Smooth muscle cell (in vitro differentiated cells): ENCODE measurements around the gene PIMREG. TPM values are rescaled to one million over a fixed set of nuclear protein-coding genes. Genes with fewer than 3 reads are reported as not detected.

Source experiments
- DNase-seq: peaks from one replicate; lab custom pipeline; 2025; ENCODE audit not compliant: unreplicated experiment; lab: John Stamatoyannopoulos, UW
- H2AFZ ChIP-seq: fragments of 200-600 bp; sonication (generic); 2 replicates; pipeline ENCODE4 v1.6.0; 2016; ENCODE audit warnings: antibody characterized with exemption, low read depth, mild to moderate bottlenecking
- H3F3A ChIP-seq: fragments of 200-600 bp; sonication (generic); 2 replicates; pipeline ENCODE4 v1.6.0; 2017; ENCODE audit warnings: antibody characterized with exemption, low read depth
- H3K27ac ChIP-seq: fragments of 200-600 bp; sonication (generic); 2 replicates; pipeline ENCODE4 v1.5.1; 2016; ENCODE audit warnings: low read depth, mild to moderate bottlenecking
- H3K27me3 ChIP-seq: fragments of 200-600 bp; sonication (generic); 2 replicates; pipeline ENCODE4 v1.6.1; 2016; ENCODE audit warnings: low read depth, mild to moderate bottlenecking
- H3K36me3 ChIP-seq: fragments of 200-600 bp; sonication (generic); 2 replicates; pipeline ENCODE4 v1.5.1; 2016; ENCODE audit warnings: low read depth
- H3K4me1 ChIP-seq: fragments of 200-600 bp; sonication (generic); 2 replicates; pipeline ENCODE4 v1.5.1; 2016; ENCODE audit warnings: low read depth
- H3K4me2 ChIP-seq: fragments of 200-600 bp; sonication (generic); 2 replicates; pipeline ENCODE4 v1.6.0; 2016; ENCODE audit warnings: mild to moderate bottlenecking
- H3K4me3 ChIP-seq: fragments of 200-600 bp; sonication (generic); 2 replicates; pipeline ENCODE4 v1.5.1; 2016; ENCODE audit warnings: mild to moderate bottlenecking
- H3K79me2 ChIP-seq: fragments of 200-600 bp; sonication (generic); 2 replicates; pipeline ENCODE4 v1.6.0; 2016; ENCODE audit warnings: low read depth, mild to moderate bottlenecking
- H3K9ac ChIP-seq: fragments of 200-600 bp; sonication (generic); 2 replicates; pipeline ENCODE4 v1.6.0; 2016; ENCODE audit warnings: low read depth
- H3K9me3 ChIP-seq: fragments of 200-600 bp; sonication (generic); replicated peaks from 2 replicates; pipeline ENCODE4 v1.5.1; 2016; ENCODE audit warnings: low read depth
- H4K20me1 ChIP-seq: fragments of 200-600 bp; sonication (generic); 2 replicates; pipeline ENCODE4 v1.6.0; 2016; ENCODE audit warnings: low read depth
- CTCF ChIP-seq: fragments of 200-600 bp; sonication (generic); IDR thresholded peaks from 2 replicates; pipeline ENCODE4 v1.5.1; 2017; ENCODE audit warnings: borderline replicate concordance, mild to moderate bottlenecking, antibody characterized with exemption; ENCODE audit not compliant: insufficient read depth, poor library complexity, severe bottlenecking
- WGBS: methylation state at CpG from one replicate; pipeline ENCODE4 v1.1.7; 2016; ENCODE audit warnings: low lambda C conversion rate; 5-methylcytosine and 5-hydroxymethylcytosine counted together
- polyA plus RNA-seq: library from polyadenylated mRNA; unstranded; fragments of >200 nt; fragmentation: Nextera tagmentation; extraction: Ambion mirVana; gene quantifications from 2 replicates; pipeline ENCODE4 v1.2.1, GENCODE V29; 2016
- total RNA-seq: library from RNA; depleted of rRNA; stranded (reverse); fragments of >200 nt; gene quantifications from 2 replicates; pipeline ENCODE4 v1.2.3, GENCODE V29; 2014

Gene PIMREG
- total and polyA plus RNA-seq, 2 experiments from 2014 or later: 3.5 to 11.7 TPM

- Histone ChIP-seq H3K36me3 (no peaks in the 10 kb centered on the region), H3F3A (peaks cover 9% of the 10 kb centered on the region), H3K4me3 (no peak overlapping the region), H3K9ac (no peak overlapping the region), H3K9me3 (no peaks in the 10 kb centered on the region), H3K27ac (no peak overlapping the region), H3K79me2 (no peaks in the 10 kb centered on the region), H3K4me2 (peak overlapping the region; percentile 99), H3K27me3 (no peaks in the 10 kb centered on the region), H4K20me1 (no peaks in the 10 kb centered on the region), H3K4me1 (peaks cover 23% of the 10 kb centered on the region), H2AFZ (no peak overlapping the region)
- TF ChIP-seq CTCF: no peak
- 66% methylated on average over 6 of the region's 6 CpGs for WGBS
- no peak for DNase-seq
Measured at GRCh38 chr17:6442775-6443174, 1.5 kb upstream of the PIMREG start.

- WGBS: 34% methylated on average over 31 of the region's 36 CpGs
- DNase-seq: no peak
- H3K9ac ChIP-seq: no peak overlapping the region
- peaks cover 9% of the 10 kb centered on the region for H3F3A ChIP-seq
- no peak overlapping the region for H3K27ac ChIP-seq
- peak overlapping the region; percentile 99 for H3K4me2 ChIP-seq
- H3K4me1 ChIP-seq: peaks cover 21% of the 10 kb centered on the region
- H3K27me3 ChIP-seq: no peaks in the 10 kb centered on the region
- no peaks in the 10 kb centered on the region for H4K20me1 ChIP-seq
- no peak for TF ChIP-seq CTCF
- H3K9me3 ChIP-seq: no peaks in the 10 kb centered on the region
- peak overlapping the region; percentile 64 for H3K4me3 ChIP-seq
- no peaks in the 10 kb centered on the region for H3K79me2 ChIP-seq
- peak overlapping the region; percentile 58 for H2AFZ ChIP-seq
- no peaks in the 10 kb centered on the region for H3K36me3 ChIP-seq
Measured at GRCh38 chr17:6444571-6445335, 498 bp downstream of the PIMREG start.

- Histone ChIP-seq H3K9me3 (no peaks in the 10 kb centered on the region), H3K36me3 (no peaks in the 10 kb centered on the region), H3F3A (peaks cover 9% of the 10 kb centered on the region), H3K4me3 (no peak overlapping the region), H3K27me3 (no peaks in the 10 kb centered on the region), H3K79me2 (no peaks in the 10 kb centered on the region), H2AFZ (no peak overlapping the region), H3K9ac (no peak overlapping the region), H3K4me2 (no peak overlapping the region), H3K4me1 (peaks cover 12% of the 10 kb centered on the region), H3K27ac (no peak overlapping the region), H4K20me1 (no peaks in the 10 kb centered on the region)
- TF ChIP-seq CTCF: no peak
- DNase-seq: no peak
- 93% methylated on average over 9 of the region's 9 CpGs for whole genome bisulfite sequencing
Measured at GRCh38 chr17:6446516-6447100, 2.4 kb downstream of the PIMREG start.
